DMS 273 treated with DMSO at 0.1 percent for 48 hours (cell line): Measurements from ENCODE around the gene PSMD12.

Source experiments
- DNase-seq: peaks from one replicate; lab custom pipeline; 2025; lab: John Stamatoyannopoulos, UW

Gene PSMD12

DNA sequence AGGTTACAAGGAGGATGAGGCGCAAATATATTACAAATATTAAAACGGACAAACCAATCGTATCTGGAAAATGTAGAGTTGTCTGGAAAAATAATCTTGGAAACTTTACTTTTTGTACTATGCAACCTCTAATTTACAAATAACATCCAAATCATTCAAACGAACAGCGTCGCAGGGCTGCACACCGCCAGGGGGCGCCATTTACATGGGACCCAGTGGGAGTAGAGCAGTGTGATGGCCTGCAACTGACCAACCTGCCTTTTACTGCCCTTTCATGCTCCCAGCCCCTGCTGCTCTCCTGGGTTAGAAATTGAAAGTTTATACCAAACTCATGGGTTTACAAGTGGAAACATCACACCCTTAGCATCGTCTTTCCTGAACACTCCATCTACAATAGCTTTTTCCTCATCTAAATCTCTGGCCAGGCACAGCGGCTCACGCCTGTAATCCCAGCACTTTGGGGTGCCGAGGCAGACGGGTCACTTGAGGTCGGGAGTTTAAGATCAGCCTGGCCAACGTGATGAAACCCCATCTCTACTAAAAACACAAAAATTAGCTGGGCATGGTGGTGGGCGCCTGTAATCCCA is 20.7 kb upstream of the PSMD12 start:
- no peak for DNase-seq

DNA sequence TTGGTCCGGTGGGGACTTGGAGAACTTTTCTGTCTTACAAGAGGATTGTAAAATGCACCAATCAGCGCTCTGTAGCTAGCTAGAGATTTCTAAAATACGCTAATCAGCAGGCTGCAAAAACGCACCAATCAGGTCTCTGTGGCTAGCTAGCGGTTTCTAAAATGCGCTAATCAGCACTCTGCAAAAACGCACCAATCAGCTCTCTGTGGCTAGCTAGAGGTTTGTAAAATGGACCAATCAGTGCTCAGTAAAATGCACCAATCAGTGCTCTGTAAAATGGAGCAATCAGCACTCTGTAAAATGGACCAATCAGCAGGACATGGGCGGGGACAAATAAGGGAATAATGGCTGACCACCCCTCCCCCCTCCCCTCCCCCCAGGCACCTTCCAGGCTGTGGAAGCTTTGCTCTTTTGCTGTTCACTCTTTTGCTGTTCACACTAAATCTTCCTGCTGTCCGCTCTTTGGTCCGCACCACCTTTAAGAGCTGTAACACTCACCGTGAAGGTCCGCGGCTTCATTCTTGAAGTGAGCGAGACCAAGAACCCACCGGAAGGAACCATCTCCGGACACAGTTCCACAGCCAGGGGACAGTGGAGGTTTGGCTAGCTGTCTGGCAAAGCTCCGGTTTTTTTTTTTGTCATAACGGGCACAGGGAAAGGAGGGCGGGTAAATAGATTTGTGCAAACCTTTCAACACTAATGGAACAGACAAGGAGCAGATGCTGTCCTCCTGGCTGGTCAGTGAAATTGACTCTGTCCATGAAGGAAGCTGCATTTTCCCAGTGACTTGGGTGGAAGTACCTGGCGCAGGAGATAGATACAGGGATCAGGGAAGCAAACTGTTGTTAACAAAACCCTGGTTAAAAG is 19.0 kb upstream of the PSMD12 start:
- DNase-seq = no peak

DNA sequence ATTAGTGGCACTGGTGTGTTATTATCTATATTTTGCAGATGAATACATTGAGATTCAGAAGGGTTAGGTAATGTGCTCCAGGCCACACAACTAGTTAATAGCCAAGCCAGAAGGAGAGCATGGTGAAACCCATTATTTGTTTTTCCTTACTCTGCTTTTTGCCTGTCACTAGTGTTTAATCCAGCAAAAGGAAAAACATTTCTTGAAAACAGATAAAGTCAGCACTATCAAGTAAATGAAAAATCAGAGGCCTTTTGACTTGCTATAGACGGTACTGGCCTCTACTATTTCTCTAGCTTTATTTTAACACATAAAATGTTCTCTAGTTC is 15.5 kb upstream of the PSMD12 start:
- DNase-seq = no peak

DNA sequence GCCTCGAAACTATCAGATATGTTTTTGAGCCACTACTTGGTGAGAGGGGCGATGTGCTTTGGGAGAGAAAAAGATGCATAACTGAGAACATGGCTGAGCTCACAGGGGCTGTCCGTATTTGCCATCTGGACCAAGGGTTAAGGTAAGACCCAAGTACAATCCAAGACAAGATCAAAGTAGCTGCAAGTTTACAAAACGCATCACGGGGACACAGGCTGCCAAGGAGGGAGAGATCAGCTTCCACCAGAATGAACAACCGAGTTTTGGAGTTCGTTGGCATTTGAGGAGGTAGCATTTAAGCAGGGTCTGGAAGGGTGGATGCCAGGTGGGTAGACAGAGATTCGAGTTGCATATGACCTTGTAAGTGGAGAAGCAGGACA is 12.9 kb upstream of the PSMD12 start:
- no peak for DNase-seq

DNA sequence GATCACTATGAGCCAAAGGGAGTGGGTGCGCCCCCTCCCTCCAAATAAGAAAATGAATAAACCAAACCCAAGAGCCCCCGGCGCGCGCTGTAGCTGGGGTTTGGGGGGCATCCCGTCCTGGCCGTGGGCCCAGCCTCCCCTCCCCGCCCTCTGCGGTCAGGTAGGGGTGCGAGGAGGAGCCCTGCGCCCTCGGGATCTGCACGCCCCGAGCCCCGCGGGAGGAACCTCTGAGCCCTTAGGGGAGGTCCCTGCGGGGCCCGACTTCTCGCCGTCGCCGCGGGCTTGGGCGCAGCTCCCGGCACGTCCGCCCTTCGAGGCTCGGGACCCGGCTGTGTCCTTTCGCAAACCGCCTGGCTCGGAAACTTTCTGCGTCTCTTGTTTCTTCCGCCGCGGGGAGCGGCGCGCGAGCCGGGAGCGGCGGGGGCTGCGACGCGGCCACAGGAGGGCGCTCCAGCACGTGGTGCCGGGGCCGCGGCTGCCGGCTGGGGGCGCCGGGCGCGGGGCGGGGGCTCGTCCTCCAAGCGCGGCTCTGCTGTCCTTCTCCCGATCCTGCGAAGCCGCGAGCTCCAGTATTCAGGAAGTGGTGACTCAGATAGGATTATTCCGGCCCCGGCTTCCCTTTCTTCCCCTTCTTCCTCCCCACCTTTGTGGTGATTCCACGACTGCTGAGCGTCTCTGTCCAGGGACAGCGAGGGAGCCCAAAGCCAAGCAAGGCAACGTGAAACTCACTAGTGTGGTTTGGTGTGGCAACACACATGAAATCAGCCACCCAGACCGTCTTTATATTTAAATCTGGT is 12.3 kb upstream of the PSMD12 start:
- peak; percentile 51 for DNase-seq

DNA sequence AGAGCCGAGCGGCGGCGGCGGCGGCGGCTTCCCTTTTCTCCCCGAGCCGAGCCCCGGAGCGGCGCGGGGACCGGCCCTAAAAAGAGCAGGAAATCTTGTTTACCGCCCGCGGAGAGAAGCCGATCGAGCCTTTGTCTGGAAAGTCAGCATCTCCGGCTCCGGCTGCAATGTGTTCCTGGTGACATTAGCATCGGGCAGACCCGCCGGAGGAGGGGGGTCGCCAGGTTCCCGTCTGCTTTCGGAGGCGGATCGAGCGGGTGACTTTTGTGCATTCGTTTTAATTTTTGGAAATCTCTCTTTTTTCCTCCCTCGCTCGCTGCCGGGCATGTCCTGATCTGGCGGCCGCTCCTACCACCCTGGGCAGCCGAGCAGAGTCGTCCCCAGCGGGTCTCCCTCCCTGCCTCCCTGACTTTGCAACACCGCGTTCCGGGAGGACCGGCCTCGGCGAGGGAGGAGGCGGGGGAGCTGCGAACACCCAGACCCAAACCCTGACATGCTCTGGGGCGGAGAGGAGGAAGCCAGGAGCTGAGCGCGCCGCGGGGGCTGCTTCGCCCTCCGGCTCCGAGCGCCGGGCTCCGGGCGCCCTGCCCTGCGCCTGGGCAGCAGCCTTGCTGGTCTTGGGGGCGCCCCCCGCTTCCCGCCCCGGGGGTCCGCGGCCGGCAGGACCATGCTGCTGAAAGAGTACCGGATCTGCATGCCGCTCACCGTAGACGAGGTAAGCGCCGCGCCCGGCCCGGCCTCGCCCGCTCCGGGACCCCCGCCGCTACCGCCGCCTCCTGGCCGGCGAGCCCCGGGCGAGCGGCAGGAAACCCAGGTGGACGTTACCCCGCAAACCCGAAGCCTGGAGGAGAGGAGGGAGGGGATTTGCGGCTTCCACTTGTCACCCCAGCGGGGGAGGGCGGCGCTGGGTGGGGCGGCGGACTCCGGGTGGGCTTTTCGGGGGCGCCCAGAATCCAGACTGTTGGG is 11.4 kb upstream of the PSMD12 start:
- DNase-seq = no peak

DNA sequence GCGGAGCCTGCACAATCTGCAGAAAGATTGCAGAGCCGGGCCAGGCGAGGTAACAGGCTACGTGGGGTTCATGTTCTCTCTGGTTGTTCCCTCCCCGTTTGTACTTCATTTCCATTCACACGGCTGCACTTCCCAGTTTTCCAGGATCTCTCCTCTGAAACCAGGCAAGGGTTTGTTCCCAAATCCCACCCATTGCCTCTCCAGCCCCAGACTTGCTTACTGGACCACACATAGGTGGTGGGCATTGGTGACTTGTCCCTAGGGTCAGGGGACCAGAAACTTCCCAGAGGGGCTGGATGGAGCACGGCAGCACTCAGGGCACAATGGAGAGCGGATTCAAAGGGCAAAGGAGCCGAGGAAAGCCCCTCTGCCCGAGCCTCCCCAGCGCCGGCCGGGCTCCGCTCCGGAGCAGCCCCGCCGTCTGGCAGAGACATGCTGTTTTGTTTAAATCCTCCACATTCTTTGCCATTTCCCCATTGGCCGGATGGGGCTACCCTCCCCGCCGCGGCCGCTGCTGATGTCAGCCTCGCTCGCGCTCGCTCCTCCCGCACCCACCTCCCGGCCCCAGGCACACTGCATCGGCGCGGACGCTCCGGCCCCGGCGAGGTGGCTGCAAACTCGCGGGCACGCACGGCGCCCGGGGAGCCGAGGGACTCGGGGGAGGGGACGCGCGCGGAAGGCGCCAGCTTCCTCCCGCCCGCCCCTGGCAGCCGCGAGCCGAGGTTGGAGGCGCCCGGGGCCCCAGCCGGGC is 10.5 kb upstream of the PSMD12 start, which contains the start of gene PITPNC1:
TSS of gene PITPNC1 (plus strand) at position 545 of the 751 bp plus-strand sequence.
- peak; percentile 80 for DNase-seq

DNA sequence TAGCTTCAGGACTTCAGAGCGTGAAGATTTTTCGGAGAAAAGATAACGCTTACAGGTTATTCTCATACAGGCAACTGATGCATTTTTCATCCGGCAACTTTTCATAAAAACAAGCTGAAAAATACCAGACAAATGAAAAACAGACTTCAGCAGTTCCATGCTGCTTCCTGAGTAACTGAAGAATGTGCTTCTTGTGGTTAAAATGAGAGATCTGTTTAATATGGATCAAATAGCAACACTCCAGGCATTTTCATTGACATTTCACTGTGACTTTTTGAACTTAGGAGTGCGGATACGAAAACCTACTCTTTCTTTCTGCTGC is 10.0 kb upstream of the PSMD12 start:
- DNase-seq = no peak

DNA sequence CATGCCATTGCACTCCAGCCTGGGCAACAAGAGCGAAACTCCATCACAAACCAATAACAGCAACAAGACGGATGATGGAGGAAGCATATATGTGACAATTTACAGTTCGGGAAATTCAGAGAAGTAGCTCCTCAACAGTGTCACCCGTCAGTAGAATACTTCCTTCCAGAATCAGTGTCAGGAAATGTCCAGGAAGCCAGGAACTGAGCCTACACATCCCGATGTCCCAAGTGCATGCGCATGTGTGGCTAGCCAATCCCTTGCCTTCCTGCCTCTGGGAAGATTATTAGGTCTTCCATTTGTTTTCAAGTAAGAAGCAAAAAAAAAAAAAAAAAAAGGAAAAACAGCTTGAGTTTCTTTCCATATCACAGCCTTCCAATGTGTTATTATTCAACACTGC is 9.3 kb upstream of the PSMD12 start:
- DNase-seq = no peak

DNA sequence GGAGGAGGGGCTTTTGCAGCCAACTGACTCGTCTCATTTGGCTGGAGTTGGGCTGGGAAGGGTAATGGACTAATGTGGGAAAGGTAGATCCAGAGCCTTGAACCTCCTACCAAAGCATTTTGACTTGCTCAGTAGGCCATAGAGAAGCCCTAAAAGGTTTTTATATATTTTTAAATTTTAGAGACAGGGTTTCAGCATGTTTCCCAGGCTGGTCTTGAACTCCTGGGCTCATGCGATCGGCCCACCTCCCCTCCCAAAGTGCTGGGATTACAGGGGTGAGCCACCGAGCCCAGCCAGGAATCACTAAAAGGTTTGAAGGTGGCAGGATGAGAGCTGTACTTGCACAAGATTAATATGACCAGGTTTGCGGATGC is 8.7 kb upstream of the PSMD12 start:
- DNase-seq = no peak

DNA sequence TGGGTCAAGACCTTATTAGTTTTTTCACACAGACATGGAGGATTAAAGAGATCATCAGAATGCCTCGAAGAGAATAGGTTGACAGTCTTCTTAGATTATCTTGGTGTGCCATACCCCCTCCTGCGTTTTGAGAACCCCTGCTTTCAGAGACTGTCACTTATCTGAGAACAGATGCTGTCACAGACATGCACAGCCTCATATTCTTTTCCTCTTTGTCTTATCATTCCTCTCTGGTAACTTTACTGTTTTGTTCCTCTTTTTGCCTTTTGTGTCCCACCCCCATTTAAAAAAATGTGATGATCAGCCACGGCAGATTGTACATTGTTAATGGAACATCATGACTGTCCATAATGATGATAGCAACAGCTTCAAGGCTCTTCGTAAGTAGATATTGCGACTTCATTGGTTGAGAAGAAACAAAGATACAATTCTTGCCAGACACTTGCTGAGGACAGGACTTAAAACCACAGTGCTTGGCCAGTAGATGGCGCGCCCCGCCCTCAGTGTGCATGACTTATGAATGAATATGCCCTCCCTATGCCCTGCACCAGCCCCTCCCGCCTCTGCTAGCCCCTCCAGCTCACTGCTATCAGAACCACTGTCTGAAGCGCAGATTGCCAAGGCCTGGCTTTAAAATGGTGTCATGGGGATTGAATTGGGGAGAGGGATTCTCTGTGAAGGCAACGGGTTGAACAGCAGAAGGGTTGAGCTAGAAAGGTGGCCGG is 8.1 kb upstream of the PSMD12 start:
- peak; percentile 72 for DNase-seq

DNA sequence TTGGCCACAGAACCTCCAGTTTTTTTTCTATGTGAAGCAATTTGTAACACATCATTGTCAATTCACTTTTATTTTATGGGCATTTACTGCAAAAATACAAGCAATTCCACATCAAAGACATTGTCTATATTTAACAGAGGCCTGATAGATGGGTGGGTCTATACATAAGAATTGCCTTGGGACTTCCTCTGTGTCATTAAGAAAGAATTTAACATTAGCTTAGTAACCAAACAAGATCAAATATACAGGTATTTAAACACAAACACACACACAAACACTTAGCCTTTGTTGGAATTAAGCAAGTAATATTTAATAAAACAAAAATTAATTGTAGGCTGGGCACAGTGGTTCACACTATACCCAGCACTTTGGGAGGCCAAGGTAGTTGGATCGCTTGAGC is 6.4 kb upstream of the PSMD12 start:
- no peak for DNase-seq

DNA sequence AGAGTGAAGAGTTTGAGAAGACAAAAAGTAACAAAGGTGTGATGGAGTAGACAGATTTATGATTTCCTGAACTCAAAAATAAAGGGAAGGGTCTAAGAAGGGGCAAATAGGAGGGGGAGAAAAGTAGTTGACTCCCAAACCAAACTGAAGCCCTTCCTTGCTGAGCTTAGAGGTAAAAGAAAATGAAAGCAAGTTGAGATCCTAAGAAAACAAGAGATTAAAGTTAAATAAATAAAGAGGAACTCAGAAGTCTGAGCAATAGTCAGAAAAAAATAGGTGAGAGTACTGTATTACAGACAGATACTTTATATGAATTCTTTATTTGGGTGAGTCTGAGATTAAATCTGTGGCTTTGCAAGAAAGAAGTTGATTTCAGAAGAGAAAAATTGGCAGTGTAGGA is 3.3 kb upstream of the PSMD12 start:
- no peak for DNase-seq

DNA sequence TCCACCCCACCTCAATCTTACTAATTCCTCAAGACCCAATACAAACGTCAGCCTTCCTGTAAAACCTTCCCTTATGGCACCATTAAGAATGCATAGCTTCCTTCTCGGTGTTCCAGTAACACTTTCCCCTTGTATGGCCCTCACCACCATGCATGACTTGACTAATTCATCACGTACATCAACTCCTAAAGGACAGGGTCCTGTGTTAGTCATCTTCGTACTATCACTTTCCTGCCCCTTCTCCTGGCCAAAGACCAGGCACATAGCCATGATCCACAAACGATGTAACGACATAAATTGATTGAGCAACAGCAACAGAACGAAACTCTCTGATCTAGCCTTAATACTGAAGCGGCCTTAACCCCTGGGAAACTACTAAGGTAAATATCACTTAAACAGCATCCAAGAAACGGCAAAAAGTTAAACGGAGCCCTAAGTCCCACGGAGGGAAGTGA is 612 bp downstream of the PSMD12 start:
- DNase-seq = no peak

DNA sequence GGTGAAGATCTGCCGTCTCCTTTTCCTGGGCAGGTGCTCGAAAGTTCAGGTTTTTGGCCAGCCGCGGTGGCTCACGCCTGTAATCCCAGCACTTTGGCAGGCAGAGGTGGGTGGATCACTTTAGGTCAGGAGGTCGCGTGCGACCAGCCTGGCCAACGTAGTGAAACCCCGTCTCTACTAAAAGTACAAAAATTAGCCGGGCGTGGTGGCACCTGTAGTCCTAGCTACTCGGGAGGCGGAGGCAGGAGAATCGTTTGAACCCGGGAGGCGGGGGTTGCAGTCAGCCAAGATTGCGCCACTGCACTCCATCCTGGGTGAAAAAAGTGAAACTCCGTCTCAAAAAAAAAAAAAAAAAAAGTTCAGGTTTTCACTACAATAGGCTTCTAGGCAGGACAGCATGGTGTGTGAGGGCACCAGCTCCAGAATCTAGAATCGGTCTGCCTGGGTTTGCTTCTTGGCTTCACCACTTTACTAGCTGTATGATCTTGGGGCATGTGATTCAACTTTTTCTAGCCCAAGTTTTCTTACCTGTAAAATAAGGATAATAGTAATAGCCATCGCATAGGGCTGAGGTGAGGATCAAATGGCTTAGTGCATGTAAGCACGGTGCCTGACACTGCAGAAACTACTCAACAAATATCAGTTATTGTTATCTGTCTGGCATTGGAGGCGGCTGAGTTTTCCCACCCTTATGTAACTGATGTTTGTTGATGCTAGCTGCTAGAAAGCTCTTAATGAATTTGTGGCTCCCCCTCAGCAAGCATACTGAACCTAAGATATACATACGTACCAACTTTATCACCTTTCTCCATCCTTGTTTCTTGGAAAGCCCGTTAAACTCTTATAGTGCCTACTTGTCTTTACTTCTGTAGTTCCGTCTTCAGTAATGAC is 1.3 kb downstream of the PSMD12 start:
- DNase-seq = no peak

DNA sequence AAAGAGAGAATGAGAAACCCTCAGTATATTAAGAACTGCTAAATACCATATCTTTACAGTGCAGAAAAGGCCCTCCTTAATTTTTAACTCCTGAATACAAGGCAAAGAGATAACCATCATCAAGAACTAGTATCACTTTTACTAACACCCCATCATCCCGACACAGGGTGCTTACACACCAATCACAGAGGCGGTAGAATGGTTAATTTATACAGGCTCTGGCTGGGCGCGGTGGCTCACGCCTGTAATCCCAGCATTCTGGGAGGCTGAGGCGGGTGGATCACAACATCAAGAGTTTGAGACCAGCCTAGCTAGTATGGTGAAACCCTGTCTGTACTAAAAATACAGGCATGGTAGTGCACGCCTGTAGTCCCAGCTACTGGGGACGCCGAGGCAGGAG is 4.2 kb downstream of the PSMD12 start:
- no peak for DNase-seq

DNA sequence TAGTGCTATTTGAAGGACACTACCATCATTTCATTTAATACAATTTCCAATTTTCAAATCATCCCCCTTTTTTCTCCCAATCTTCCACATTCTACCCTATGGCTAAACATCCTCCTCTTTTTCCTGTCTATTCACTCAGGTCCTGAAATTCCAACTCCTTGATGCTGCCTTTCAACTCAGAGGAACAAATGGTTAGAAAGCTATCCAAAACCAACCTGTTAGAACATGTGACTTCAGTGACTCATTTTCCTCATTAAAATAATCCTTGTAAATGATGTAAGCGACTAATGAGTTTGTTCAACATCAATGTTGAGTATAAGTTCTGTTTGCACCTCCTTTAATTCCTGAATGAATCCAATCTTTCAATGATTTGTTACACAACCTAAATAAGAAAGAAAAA is 5.5 kb downstream of the PSMD12 start:
- no peak for DNase-seq

DNA sequence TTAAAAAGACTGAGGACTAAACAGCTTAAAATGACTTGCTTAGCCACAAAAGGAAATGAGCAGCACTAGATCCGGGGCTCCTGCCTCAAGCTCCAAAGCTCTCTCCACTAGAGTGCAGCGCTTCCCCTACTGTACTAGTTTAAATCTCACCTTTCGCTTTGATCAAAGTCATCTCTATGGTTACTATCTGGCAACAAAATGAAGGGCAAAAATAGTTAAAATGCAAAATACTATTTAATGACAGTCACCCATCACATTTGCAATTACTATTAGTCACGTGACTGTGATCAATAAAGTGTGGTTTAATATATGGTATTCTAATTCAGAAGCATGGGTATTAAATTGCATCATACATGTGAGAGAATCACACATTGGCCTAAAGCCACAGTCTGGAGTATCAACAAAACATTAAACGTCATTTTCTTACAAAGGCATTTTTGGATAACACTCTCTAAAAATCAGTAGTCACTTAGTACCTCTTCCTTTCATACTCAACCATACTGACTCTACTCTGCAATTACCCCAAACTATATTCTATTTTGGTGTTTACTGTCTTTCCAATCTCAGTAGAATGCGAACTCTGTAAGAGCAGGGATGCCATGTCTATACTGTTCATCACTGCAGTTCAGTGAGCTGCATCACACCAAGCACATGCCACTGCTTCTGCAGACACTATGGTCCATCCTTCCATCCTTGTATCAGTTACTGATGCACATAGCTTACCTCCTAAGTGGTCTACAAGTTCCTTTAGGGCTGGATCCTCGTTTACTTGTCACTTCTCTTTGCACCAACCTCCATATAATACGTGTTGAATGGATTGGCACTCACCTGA is 6.2 kb downstream of the PSMD12 start:
- no peak for DNase-seq

DNA sequence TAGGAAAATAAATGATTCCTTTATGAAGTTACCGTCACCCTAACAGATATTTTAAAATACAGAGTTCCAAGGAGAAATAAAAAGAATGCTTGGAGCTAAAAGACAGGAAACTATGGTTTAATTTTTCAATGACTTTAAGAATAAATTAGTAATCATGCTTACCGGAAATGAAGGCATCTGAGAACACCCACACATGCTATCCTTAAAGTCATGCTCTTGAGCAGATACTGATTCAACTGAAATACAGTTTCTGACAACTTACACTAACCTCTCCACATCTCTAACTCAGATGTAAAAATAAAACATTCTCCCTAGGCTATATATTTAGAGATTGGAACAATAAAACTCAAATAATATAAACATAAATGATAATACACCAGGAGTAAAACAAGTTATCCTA is 7.8 kb downstream of the PSMD12 start:
- no peak for DNase-seq
